Small intestine (tissue), 7 donors: Measurements from ENCODE around the gene PCDHGC3. TPM values are rescaled to one million over a fixed set of nuclear protein-coding genes. Genes with fewer than 3 reads are reported as not detected.

Experiments used
- DNase-seq, 2 donors: peaks; one replicate each; pipeline versions ENCODE4 v3.0.0 to v3.0.0-alpha.2; 2013
- FAIRE-seq: peaks from 2 replicates; lab custom pipeline; 2012; peaks lifted over from hg19 to GRCh38; lab: Jason Lieb, UNC
- H3K27ac ChIP-seq, 3 donors: one replicate each; pipeline ENCODE4 v1.5.1; 2013; ENCODE audit warnings: low read length in 2 of 3, mild to moderate bottlenecking in 2 of 3, control low read depth in 1 of 3, inconsistent platforms in 1 of 3, low read depth in 1 of 3, moderate library complexity in 1 of 3
- H3K27me3 ChIP-seq, 3 donors: one replicate each; pipeline ENCODE4 v1.6.1; 2013; ENCODE audit warnings: low read length in 3 of 3, inconsistent platforms in 1 of 3; ENCODE audit not compliant: control insufficient read depth in 3 of 3, insufficient read depth in 3 of 3
- H3K36me3 ChIP-seq, 3 donors: one replicate each; pipeline ENCODE4 v1.6.1; 2013; ENCODE audit warnings: low read length in 3 of 3, inconsistent platforms in 1 of 3, low read depth in 1 of 3, mild to moderate bottlenecking in 1 of 3, moderate library complexity in 1 of 3; ENCODE audit not compliant: control insufficient read depth in 3 of 3, insufficient read depth in 2 of 3
- H3K4me1 ChIP-seq, 3 donors: one replicate each; pipeline ENCODE4 v1.6.1; 2013; ENCODE audit warnings: low read length in 2 of 3, inconsistent platforms in 1 of 3, low read depth in 1 of 3, mild to moderate bottlenecking in 1 of 3, moderate library complexity in 1 of 3; ENCODE audit not compliant: control insufficient read depth in 3 of 3, insufficient read depth in 2 of 3
- H3K4me3 ChIP-seq, 3 donors: one replicate each; pipeline ENCODE4 v1.5.1; 2013; ENCODE audit warnings: low read length in 3 of 3, control low read depth in 1 of 3, inconsistent platforms in 1 of 3, low read depth in 1 of 3, mild to moderate bottlenecking in 1 of 3, moderate library complexity in 1 of 3
- H3K9me3 ChIP-seq, 2 donors: one replicate each; pipeline ENCODE4 v1.6.1; 2013; ENCODE audit warnings: low read depth in 1 of 2, low read length in 1 of 2; ENCODE audit not compliant: control insufficient read depth in 2 of 2, insufficient read depth in 1 of 2
- WGBS, 3 donors: extraction: QIAGEN DNeasy Blood & Tissue Kit; methylation state at CpG; one replicate each; pipeline ENCODE4 v1.1.7; 2013; 5-methylcytosine and 5-hydroxymethylcytosine counted together
- polyA plus RNA-seq, 4 donors: library from polyadenylated mRNA; stranded (reverse) in 3 of 4; unstranded in 1 of 4; fragments of 200-250 nt in 3 of 4; fragments of 120-200 nt in 1 of 4; gene quantifications; one replicate each; pipeline versions ENCODE4 v1.2.1 to v1.2.3, GENCODE V29; 2013
- donor health status: healthy with polysubstance abuse.
- donor health status: control.
- donor health status: control.
- donor health status: Bipolar disorder and iron deficiency.
- donor health status: healthy.

The PCDHGC3 gene
- polyA plus RNA-seq, 4 donors, result 2.5 to 33.3 (median 8.9) TPM

DNA sequence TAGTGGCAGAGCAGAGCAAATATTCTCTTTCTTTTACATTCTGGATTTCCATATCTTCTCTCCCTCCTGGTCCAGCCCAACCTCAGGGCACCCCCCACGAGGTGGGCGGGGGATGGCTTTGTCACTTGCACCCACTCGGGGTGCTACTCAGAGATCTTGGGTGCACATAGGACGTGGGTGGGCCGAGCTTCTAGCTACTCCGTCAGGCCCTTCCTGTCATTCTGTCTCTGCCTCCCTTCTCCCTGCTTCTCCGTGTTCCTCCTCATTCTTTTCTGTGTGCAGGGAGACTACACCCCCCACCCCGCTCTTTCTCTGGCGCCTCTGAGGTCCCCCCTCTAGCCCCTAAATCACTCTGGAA lies 32.7 kb downstream of the PCDHGC3 start:
- DNase-seq, result no peak
- no peak overlapping the region for H3K4me3 ChIP-seq
- peaks cover 0 to 24% (median 0%) of the 10 kb centered on the region in 3 donors for H3K36me3 ChIP-seq
- H3K4me1 ChIP-seq, result peaks cover 0 to 25% (median 0%) of the 10 kb centered on the region in 3 donors
- WGBS, 3 donors, result 48 to 70% (median 62%) methylated on average over 9 of the region's 9 CpGs
- no peaks in the 10 kb centered on the region for H3K27me3 ChIP-seq
- FAIRE-seq, result no peak
- no peaks in the 10 kb centered on the region for H3K9me3 ChIP-seq
- H3K27ac ChIP-seq, result peak overlapping the region in 2 of 3 donors; percentile 55 to 77

DNA sequence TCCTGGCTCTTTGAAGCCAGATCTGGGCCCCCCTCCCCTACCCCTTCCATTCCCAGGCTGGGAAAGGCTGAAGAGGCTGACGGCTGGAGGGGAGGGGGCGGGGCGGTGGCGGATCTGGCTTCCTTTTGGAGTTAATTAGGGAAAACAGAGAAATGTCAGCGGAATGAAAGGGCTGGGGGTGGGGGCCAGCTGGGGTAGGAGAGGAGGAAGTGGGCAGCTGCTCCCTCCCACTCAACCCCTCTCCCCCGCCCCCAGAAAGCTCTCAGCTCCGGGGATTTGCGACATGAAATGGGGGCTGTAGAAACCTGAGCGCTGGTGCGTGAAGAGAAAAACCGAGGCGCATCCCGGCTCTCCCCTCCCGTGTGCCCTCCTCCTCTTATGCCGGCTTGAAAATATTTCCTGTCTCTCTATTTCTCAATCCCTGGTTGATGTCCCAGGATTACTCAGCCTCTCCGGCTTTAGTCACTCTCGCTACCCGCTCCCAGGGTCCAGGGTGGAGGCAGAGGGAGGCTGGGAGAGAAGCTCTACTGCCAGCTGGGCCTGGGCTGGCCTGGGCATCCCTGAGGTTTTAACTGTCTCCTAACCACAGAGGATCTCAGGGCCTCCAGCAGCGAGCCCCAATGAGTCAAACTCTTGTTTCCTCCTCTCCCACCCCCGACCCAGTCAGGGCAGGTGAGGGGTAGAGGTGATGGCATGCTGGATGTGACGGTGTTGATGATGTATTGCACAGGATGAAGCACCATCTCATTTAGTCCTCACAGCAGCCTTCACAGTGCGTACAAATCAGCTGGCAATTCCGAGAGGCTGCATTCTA lies 33.2 kb downstream of the PCDHGC3 start:
- WGBS, 3 donors, result 39 to 69% (median 61%) methylated on average over 21 to 23 of the region's 23 CpGs
- Histone ChIP-seq H3K27ac (peak overlapping the region in 2 of 3 donors; percentile 72 to 77), H3K4me3 (peak overlapping the region in 1 of 3 donors; percentile 7), H3K9me3 (no peaks in the 10 kb centered on the region), H3K27me3 (peaks cover 0 to 2% (median 0%) of the 10 kb centered on the region in 3 donors), H3K4me1 (peaks cover 0 to 31% (median 0%) of the 10 kb centered on the region in 3 donors), H3K36me3 (peaks cover 0 to 24% (median 0%) of the 10 kb centered on the region in 3 donors)
- FAIRE-seq (no peak), DNase-seq (peak in 1 of 2 donors; percentile 30)

DNA sequence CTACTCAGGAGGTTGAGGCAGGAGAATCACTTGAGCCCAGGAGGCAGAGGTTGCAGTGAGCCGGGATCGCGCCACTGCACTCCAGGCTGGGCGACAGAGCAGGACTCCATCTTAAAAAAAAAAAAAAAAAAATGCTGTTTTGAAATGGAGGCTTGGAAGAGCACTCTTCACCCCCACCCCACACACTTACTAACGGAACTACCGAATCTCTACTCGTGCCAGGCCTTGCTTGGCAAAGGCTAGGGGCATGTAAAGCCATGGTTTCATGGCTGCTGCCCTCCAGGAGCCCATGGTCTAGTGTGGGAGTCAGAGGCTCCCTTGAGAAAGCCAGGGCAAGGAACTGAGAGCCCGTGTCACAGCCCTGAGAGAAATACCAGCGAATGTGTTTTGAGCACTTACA lies 34.4 kb downstream of the PCDHGC3 start:
- FAIRE-seq (no peak), DNase-seq (no peak)
- Histone ChIP-seq H3K4me1 (peaks cover 0 to 37% (median 0%) of the 10 kb centered on the region in 3 donors), H3K27ac (no peak overlapping the region), H3K27me3 (peaks cover 0 to 2% (median 0%) of the 10 kb centered on the region in 3 donors), H3K36me3 (peaks cover 0 to 33% (median 0%) of the 10 kb centered on the region in 3 donors), H3K9me3 (no peaks in the 10 kb centered on the region), H3K4me3 (no peak overlapping the region)
- 88 to 92% (median 91%) methylated on average over 9 of the region's 9 CpGs for WGBS, 3 donors

DNA sequence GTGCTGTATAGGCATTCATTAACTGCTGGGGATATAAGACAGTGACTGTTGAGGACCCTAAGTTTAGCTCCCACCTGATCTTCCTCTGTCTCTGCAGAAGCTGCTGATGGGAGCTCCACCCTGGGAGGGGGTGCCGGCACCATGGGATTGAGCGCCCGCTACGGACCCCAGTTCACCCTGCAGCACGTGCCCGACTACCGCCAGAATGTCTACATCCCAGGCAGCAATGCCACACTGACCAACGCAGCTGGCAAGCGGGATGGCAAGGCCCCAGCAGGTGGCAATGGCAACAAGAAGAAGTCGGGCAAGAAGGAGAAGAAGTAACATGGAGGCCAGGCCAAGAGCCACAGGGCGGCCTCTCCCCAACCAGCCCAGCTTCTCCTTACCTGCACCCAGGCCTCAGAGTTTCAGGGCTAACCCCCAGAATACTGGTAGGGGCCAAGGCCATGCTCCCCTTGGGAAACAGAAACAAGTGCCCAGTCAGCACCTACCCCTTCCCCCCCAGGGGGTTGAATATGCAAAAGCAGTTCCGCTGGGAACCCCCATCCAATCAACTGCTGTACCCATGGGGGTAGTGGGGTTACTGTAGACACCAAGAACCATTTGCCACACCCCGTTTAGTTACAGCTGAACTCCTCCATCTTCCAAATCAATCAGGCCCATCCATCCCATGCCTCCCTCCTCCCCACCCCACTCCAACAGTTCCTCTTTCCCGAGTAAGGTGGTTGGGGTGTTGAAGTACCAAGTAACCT lies 35.3 kb downstream of the PCDHGC3 start:
- no peak overlapping the region for H3K27ac ChIP-seq
- peaks cover 0 to 37% (median 0%) of the 10 kb centered on the region in 3 donors for H3K4me1 ChIP-seq
- no peak for DNase-seq
- peaks cover 0 to 2% (median 0%) of the 10 kb centered on the region in 3 donors for H3K27me3 ChIP-seq
- WGBS, 3 donors, result 86 to 94% (median 92%) methylated on average over 14 of the region's 14 CpGs
- no peak for FAIRE-seq
- no peaks in the 10 kb centered on the region for H3K9me3 ChIP-seq
- no peak overlapping the region for H3K4me3 ChIP-seq
- H3K36me3 ChIP-seq, result peaks cover 0 to 38% (median 0%) of the 10 kb centered on the region in 3 donors

DNA sequence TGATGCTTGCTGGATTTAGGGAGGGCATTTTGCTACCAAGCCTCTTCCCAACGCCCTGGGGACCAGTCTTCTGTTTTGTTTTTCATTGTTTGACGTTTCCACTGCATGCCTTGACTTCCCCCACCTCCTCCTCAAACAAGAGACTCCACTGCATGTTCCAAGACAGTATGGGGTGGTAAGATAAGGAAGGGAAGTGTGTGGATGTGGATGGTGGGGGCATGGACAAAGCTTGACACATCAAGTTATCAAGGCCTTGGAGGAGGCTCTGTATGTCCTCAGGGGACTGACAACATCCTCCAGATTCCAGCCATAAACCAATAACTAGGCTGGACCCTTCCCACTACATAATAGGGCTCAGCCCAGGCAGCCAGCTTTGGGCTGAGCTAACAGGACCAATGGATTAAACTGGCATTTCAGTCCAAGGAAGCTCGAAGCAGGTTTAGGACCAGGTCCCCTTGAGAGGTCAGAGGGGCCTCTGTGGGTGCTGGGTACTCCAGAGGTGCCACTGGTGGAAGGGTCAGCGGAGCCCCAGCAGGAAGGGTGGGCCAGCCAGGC lies 36.1 kb downstream of the PCDHGC3 start:
- no peak overlapping the region for H3K27ac ChIP-seq

DNA sequence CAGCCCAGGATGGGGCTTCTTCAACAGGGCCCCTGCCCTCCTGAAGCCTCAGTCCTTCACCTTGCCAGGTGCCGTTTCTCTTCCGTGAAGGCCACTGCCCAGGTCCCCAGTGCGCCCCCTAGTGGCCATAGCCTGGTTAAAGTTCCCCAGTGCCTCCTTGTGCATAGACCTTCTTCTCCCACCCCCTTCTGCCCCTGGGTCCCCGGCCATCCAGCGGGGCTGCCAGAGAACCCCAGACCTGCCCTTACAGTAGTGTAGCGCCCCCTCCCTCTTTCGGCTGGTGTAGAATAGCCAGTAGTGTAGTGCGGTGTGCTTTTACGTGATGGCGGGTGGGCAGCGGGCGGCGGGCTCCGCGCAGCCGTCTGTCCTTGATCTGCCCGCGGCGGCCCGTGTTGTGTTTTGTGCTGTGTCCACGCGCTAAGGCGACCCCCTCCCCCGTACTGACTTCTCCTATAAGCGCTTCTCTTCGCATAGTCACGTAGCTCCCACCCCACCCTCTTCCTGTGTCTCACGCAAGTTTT lies 36.7 kb downstream of the PCDHGC3 start:
- FAIRE-seq (no peak), DNase-seq (peak; percentile 62 to 85)
- Histone ChIP-seq H3K4me3 (peak overlapping the region in 1 of 3 donors; percentile 68), H3K9me3 (no peaks in the 10 kb centered on the region), H3K27ac (peak overlapping the region in 2 of 3 donors; percentile 8 to 80), H3K36me3 (peaks cover 0 to 47% (median 9%) of the 10 kb centered on the region in 3 donors), H3K27me3 (peaks cover 0 to 2% (median 0%) of the 10 kb centered on the region in 3 donors), H3K4me1 (peaks cover 0 to 36% (median 0%) of the 10 kb centered on the region in 3 donors)
- WGBS, 3 donors, result 7 to 56% (median 50%) methylated on average over 24 to 28 of the region's 28 CpGs

More for the DNA sequence above, 36.1 kb downstream of the PCDHGC3 start:
- DNase-seq (no peak), FAIRE-seq (no peak)
- WGBS, 3 donors, result 62 to 69% (median 69%) methylated on average over 4 of the region's 4 CpGs
- Histone ChIP-seq H3K36me3 (peaks cover 0 to 44% (median 4%) of the 10 kb centered on the region in 3 donors), H3K4me3 (no peak overlapping the region), H3K4me1 (peaks cover 0 to 37% (median 0%) of the 10 kb centered on the region in 3 donors), H3K9me3 (no peaks in the 10 kb centered on the region), H3K27me3 (peaks cover 0 to 2% (median 0%) of the 10 kb centered on the region in 3 donors)

DNA sequence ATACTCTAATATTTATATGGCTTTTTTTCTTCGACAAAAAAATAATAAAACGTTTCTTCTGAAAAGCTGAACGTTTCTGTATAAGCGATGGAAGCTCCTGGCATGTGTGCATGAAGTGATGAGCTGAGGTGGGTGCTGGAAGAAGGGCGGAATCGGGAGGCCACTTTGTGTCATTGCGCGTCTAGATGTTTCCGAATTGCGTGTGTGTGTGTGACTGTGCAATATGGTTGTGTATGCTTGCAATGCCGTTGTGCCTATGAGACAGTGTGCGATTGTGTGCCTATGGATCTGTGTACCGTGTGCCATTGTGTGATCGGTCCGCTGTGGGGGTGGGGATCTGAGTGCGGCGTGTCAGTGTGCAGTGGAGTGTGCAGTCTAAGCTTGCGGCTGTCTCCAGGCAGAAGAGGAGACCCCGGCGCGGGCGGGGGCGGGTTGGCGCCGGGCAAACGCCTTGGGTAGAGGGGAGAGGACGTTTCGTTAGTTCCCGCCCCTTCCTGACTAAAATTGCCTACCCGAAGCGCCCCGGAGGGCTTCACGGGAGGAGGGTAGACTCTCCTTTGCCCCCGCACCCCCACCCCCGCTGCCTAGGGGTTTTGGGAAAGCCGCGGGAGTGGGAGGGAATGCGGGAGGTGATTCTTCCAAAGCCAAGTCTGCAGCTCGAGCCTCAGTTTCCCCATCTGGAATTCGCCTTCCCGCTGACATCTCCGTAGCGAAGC lies 37.3 kb downstream of the PCDHGC3 start:
- peaks cover 0 to 52% (median 12%) of the 10 kb centered on the region in 3 donors for H3K36me3 ChIP-seq
- no peaks in the 10 kb centered on the region for H3K9me3 ChIP-seq
- H3K4me1 ChIP-seq, result peaks cover 0 to 29% (median 0%) of the 10 kb centered on the region in 3 donors
- 4 to 62% (median 50%) methylated on average over 42 to 43 of the region's 43 CpGs for WGBS, 3 donors
- DNase-seq, result peak in 1 of 2 donors; percentile 49
- peaks cover 0 to 2% (median 0%) of the 10 kb centered on the region in 3 donors for H3K27me3 ChIP-seq
- peak overlapping the region in 2 of 3 donors; percentile 76 to 80 for H3K27ac ChIP-seq
- peak overlapping the region in 2 of 3 donors; percentile 24 to 68 for H3K4me3 ChIP-seq
- FAIRE-seq, result no peak
